HCT116 (cell line): ENCODE measurements around the gene DENND1A. TPM values are rescaled to one million over a fixed set of nuclear protein-coding genes. Genes with fewer than 3 reads are reported as not detected.

Experiments
- ATAC-seq: fragments of 200-7000 bp; cut with Tn5 transposase; 2 replicates; pipeline ENCODE4 v1.9.1; 2020; ENCODE audit warnings: mild to moderate bottlenecking, moderate library complexity
- BruUV-seq: library from RNA; stranded (reverse); fragments of 400-500 nt; replicated peaks from 2 replicates; lab custom pipeline; 2021; lab: Mats Ljungman, UMichigan
- CTCF ChIA-PET: fragments of 300-600 bp; sonication (Branson Sonifier 250); formaldehyde crosslinking; loops from one replicate; lab custom pipeline; 2021; ENCODE audit warnings: antibody characterized with exemption; lab: Charles Lee
- POLR2A ChIA-PET: fragments of 300-600, 350-600 bp; sonication (Branson Sonifier 250); formaldehyde crosslinking; loops from one replicate; lab custom pipeline; 2021; ENCODE audit warnings: antibody characterized with exemption; lab: Charles Lee
- RAD21 ChIA-PET, 2 experiments: fragments of 300-600 bp; sonication (Branson Sonifier 250); formaldehyde crosslinking; loops; one replicate each; lab custom pipeline; 2023; ENCODE audit warnings: low total read pairs in 2 of 2; ENCODE audit not compliant: uncharacterized antibody in 2 of 2, unreplicated experiment in 2 of 2, low non-redundant PET in 1 of 2; lab: Charles Lee
- DNase-seq: peaks from one replicate; pipeline ENCODE4 v3.0.0-alpha.2; 2010; ENCODE audit warnings: low read depth, low spot score
- H2AFZ ChIP-seq: fragments of 200-600 bp; shearing (Covaris generic), sonication (generic); 2 replicates; pipeline ENCODE4 v1.6.1; 2017; ENCODE audit warnings: low read depth, mixed run types, mixed read lengths, antibody characterized with exemption, low read length; ENCODE audit not compliant: poor library complexity, severe bottlenecking
- H3K27ac ChIP-seq: 2 replicates; pipeline ENCODE4 v1.5.1; 2012; ENCODE audit warnings: low read depth, low read length
- H3K27me3 ChIP-seq: fragments of 200-600 bp; sonication (generic); 2 replicates; pipeline ENCODE4 v1.6.1; 2016; ENCODE audit warnings: mixed run types, low read length, mixed read lengths; ENCODE audit not compliant: insufficient read depth
- H3K36me3 ChIP-seq, 2 experiments: fragments of 200-500 bp in 1 of 2; fragments of 200-600 bp in 1 of 2; sonication (Bioruptor generic) in 1 of 2; sonication (generic) in 1 of 2; 2 replicates each; pipeline versions ENCODE4 v1.5.1 to v1.6.1; 2014 to 2016; ENCODE audit warnings: low read length in 2 of 2, inconsistent platforms in 1 of 2, mixed read lengths in 1 of 2, mixed run types in 1 of 2; ENCODE audit not compliant: insufficient read depth in 2 of 2, control insufficient read depth in 1 of 2
- H3K4me1 ChIP-seq, 2 experiments: fragments of 200-600 bp in 1 of 2; sonication (generic) in 1 of 2; 2 replicates each; pipeline versions ENCODE4 v1.5.1 to v1.6.1; 2012 to 2017; ENCODE audit warnings: low read length in 2 of 2, inconsistent platforms in 1 of 2, mild to moderate bottlenecking in 1 of 2, mixed read lengths in 1 of 2, mixed run types in 1 of 2, moderate library complexity in 1 of 2; ENCODE audit not compliant: insufficient read depth in 2 of 2, control insufficient read depth in 1 of 2
- H3K4me2 ChIP-seq: fragments of 200-600 bp; sonication (generic); 2 replicates; pipeline ENCODE4 v1.6.1; 2017; ENCODE audit warnings: mixed run types, low read length, mixed read lengths
- H3K4me3 ChIP-seq, 2 experiments: fragments of 200-600 bp in 1 of 2; sonication (generic) in 1 of 2; replicated peaks in 1 of 2; 2 replicates each; pipeline ENCODE4 v1.5.1; 2011 to 2016; ENCODE audit warnings: low read length in 2 of 2, control low read depth in 1 of 2, low read depth in 1 of 2, mild to moderate bottlenecking in 1 of 2, mixed read lengths in 1 of 2, mixed run types in 1 of 2
- H3K79me2 ChIP-seq: fragments of 200-600 bp; sonication (generic); 2 replicates; pipeline ENCODE4 v1.6.1; 2017; ENCODE audit warnings: mild to moderate bottlenecking, mixed run types, low read length, moderate library complexity, mixed read lengths; ENCODE audit not compliant: insufficient read depth
- H3K9ac ChIP-seq: fragments of 200-600 bp; sonication (generic); 2 replicates; pipeline ENCODE4 v1.6.1; 2016; ENCODE audit warnings: low read length, mixed read lengths
- H3K9me2 ChIP-seq: fragments of 200-600 bp; sonication (generic), shearing (Covaris generic); 2 replicates; pipeline ENCODE4 v1.6.1; 2017; ENCODE audit warnings: mixed run types, mild to moderate bottlenecking, moderate library complexity; ENCODE audit not compliant: insufficient read depth
- H3K9me3 ChIP-seq, 2 experiments: fragments of 200-500 bp in 1 of 2; fragments of 200-600 bp in 1 of 2; sonication (Bioruptor generic) in 1 of 2; sonication (generic) in 1 of 2; 2 replicates each; pipeline ENCODE4 v1.6.1; 2014 to 2017; ENCODE audit warnings: low read length in 2 of 2, mixed read lengths in 2 of 2, inconsistent platforms in 1 of 2, low read depth in 1 of 2, mild to moderate bottlenecking in 1 of 2, mixed run types in 1 of 2, moderate library complexity in 1 of 2; ENCODE audit not compliant: control insufficient read depth in 1 of 2, insufficient read depth in 1 of 2
- H4K20me1 ChIP-seq: fragments of 200-600 bp; sonication (generic), shearing (Covaris generic); 2 replicates; pipeline ENCODE4 v1.6.1; 2017; ENCODE audit warnings: mixed run types, mild to moderate bottlenecking, moderate library complexity; ENCODE audit not compliant: insufficient read depth
- CBX3 ChIP-seq: IDR thresholded peaks from 2 replicates; pipeline ENCODE4 v1.6.1; 2012; ENCODE audit warnings: low read depth
- CEBPB ChIP-seq: IDR thresholded peaks from 2 replicates; pipeline ENCODE4 v1.6.1; 2012; ENCODE audit warnings: low read depth
- CTCF ChIP-seq, 3 experiments: fragments of 200-600 bp in 1 of 3; sonication (generic) in 1 of 3; IDR thresholded peaks in 2 of 3; conservative IDR thresholded peaks in 1 of 3; 2 replicates each; pipeline ENCODE4 v1.5.1; 2012 to 2017; ENCODE audit warnings: low read depth in 2 of 3, low read length in 2 of 3, antibody characterized with exemption in 1 of 3, borderline replicate concordance in 1 of 3, control low read depth in 1 of 3, mild to moderate bottlenecking in 1 of 3, mixed read lengths in 1 of 3, mixed run types in 1 of 3, moderate library complexity in 1 of 3; ENCODE audit not compliant: insufficient read depth in 1 of 3
- EGR1 ChIP-seq: IDR thresholded peaks from 2 replicates; pipeline ENCODE4 v1.6.1; 2012; ENCODE audit warnings: low read depth
- ELF1 ChIP-seq: IDR thresholded peaks from 2 replicates; pipeline ENCODE4 v1.6.1; 2012; ENCODE audit warnings: low read depth, borderline replicate concordance
- EZH2phosphoT487 ChIP-seq: fragments of 200-600 bp; IDR thresholded peaks from 2 replicates; pipeline ENCODE4 v1.6.1; 2018; ENCODE audit warnings: antibody characterized with exemption, borderline replicate concordance
- FOSL1 ChIP-seq: IDR thresholded peaks from 2 replicates; pipeline ENCODE4 v1.6.1; 2012; ENCODE audit warnings: low read depth
- JUND ChIP-seq: IDR thresholded peaks from 2 replicates; pipeline ENCODE4 v1.6.1; 2012
- MAX ChIP-seq: IDR thresholded peaks from 2 replicates; pipeline ENCODE4 v1.6.1; 2012
- POLR2A ChIP-seq: IDR thresholded peaks from 2 replicates; pipeline ENCODE4 v1.7.0; 2011; ENCODE audit warnings: borderline replicate concordance; ENCODE audit not compliant: insufficient read depth, insufficient read length; ENCODE audit errors: extremely low read depth
- POLR2AphosphoS5 ChIP-seq: IDR thresholded peaks from 2 replicates; pipeline ENCODE4 v1.6.1; 2011; ENCODE audit warnings: mild to moderate bottlenecking, low read depth, low read length, moderate library complexity
- RAD21 ChIP-seq: IDR thresholded peaks from 2 replicates; pipeline ENCODE4 v1.6.1; 2012; ENCODE audit warnings: low read depth, mild to moderate bottlenecking
- REST ChIP-seq: IDR thresholded peaks from 2 replicates; pipeline ENCODE4 v1.6.1; 2012; ENCODE audit warnings: low read depth
- SRF ChIP-seq: IDR thresholded peaks from 2 replicates; pipeline ENCODE4 v1.6.1; 2012; ENCODE audit warnings: low read depth
- ZBTB33 ChIP-seq: IDR thresholded peaks from 2 replicates; pipeline ENCODE4 v1.6.1; 2011; ENCODE audit warnings: mild to moderate bottlenecking, low read length, moderate library complexity; ENCODE audit not compliant: insufficient replicate concordance; ENCODE audit errors: extremely low read depth
- ZFX ChIP-seq: fragments of 450-650 bp; IDR thresholded peaks from 2 replicates; pipeline ENCODE4 v1.6.1; 2017
- intact Hi-C: fragments of 100-400 bp; cut with micrococcal nuclease; formaldehyde crosslinking; loops from 2 replicates; pipeline ENCODE4 v1.10.0; 2022
- total RNA-seq: library from RNA; stranded (reverse); gene quantifications from one replicate; pipeline ENCODE4 v1.2.1, GENCODE V29; 2021; ENCODE audit not compliant: unreplicated experiment

DENND1A gene
- total RNA-seq, 1 experiment from 2014 or later = 33.0 TPM

GRCh38 chr9:123685489-123686083, 244.3 kb downstream of the DENND1A start:
- no peaks in the 10 kb centered on the region for H3K36me3 ChIP-seq
- H3K9me2 ChIP-seq = no peaks in the 10 kb centered on the region
- H3K4me3 ChIP-seq = no peak overlapping the region
- H3K4me1 ChIP-seq = peaks cover 0 to 7% of the 10 kb centered on the region in 2 experiments; a peak in 2 of 4 replicates
- intact Hi-C loops = no loop called here
- no peak for ATAC-seq
- H3K27ac ChIP-seq = no peak overlapping the region
- no peaks in the 10 kb centered on the region for H3K79me2 ChIP-seq
- H2AFZ ChIP-seq = no peak overlapping the region
- H4K20me1 ChIP-seq = no peaks in the 10 kb centered on the region; the same call in 1 of the 2 replicates
- TF ChIP-seq MAX = no peak
- TF ChIP-seq CTCF (IDR thresholded peaks at IDR 0.05 in 2 of 3, conservative IDR thresholded peaks at IDR 0.05 in 1 of 3; ENCODE audit: borderline replicate concordance in 1 of 3, insufficient read depth in 1 of 3, low read depth in 2 of 3, low read length in 2 of 3) = no peak
- no peak for TF ChIP-seq CBX3
- no peak for TF ChIP-seq REST
- no peak for TF ChIP-seq ZFX
- TF ChIP-seq CEBPB = no peak
- no peak for TF ChIP-seq SRF
- TF ChIP-seq POLR2AphosphoS5 = no peak
- no peak for TF ChIP-seq RAD21
- TF ChIP-seq ZBTB33 = no peak
- no peak for TF ChIP-seq FOSL1
- TF ChIP-seq POLR2A = no peak
- TF ChIP-seq JUND = no peak
- TF ChIP-seq ELF1 = no peak
- no peak for TF ChIP-seq EZH2phosphoT487
- TF ChIP-seq EGR1 = no peak
- ChIA-PET RAD21 (no interaction called here), CTCF (no interaction called here), POLR2A (no interaction called here)
- BruUV-seq = no TSS peak
- no peak overlapping the region for H3K4me2 ChIP-seq
- no peak for DNase-seq
- H3K27me3 ChIP-seq = no peaks in the 10 kb centered on the region
- H3K9ac ChIP-seq = no peak overlapping the region
- no peaks in the 10 kb centered on the region for H3K9me3 ChIP-seq
